NCI-H1417 (cell line): ENCODE data around the gene TMEM169.
"Not testable (repeated sequence)": the region's sequence is repeated elsewhere in the genome, so short reads cannot be mapped to it uniquely, and the experiment has no call there.

Experiments used
- DNase-seq, 3 experiments: peaks; one replicate each; lab custom pipeline; 2025; lab: John Stamatoyannopoulos, UW

Gene TMEM169

GRCh38 chr2:216071111-216071851 lies 10.4 kb upstream of the TMEM169 start:
- DNase-seq: no peak

GRCh38 chr2:216072473-216072872 lies 9.2 kb upstream of the TMEM169 start:
- DNase-seq: no peak

- DNase-seq: no peak
Observed at GRCh38 chr2:216073773-216074172, 7.9 kb upstream of the TMEM169 start.

- no peak for DNase-seq
Observed at GRCh38 chr2:216074380-216074779, 7.3 kb upstream of the TMEM169 start.

GRCh38 chr2:216074794-216075193 lies 6.9 kb upstream of the TMEM169 start:
- no peak for DNase-seq

- no peak for DNase-seq
Observed at GRCh38 chr2:216075510-216076485, 5.9 kb upstream of the TMEM169 start.

GRCh38 chr2:216078776-216079175 lies 2.9 kb upstream of the TMEM169 start:
- DNase-seq: no peak

GRCh38 chr2:216080048-216080447 lies 1.7 kb upstream of the TMEM169 start:
- not testable (repeated sequence) for DNase-seq

- no peak for DNase-seq
Observed at GRCh38 chr2:216081012-216081411, 707 bp upstream of the TMEM169 start.

- peak in 2 of 3 experiments; percentile 75 to 87 for DNase-seq
Observed at GRCh38 chr2:216082117-216082711, 495 bp downstream of the TMEM169 start.

- DNase-seq: peak in 2 of 3 experiments; percentile 35 to 65
Observed at GRCh38 chr2:216082805-216083204, 1.1 kb downstream of the TMEM169 start.

GRCh38 chr2:216083464-216084281 lies 2.0 kb downstream of the TMEM169 start:
- DNase-seq: peak; percentile 2 to 63 (median 48)

- DNase-seq: no peak
Observed at GRCh38 chr2:216084547-216084946, 2.8 kb downstream of the TMEM169 start.

GRCh38 chr2:216086207-216086893 lies 4.6 kb downstream of the TMEM169 start:
- no peak for DNase-seq

GRCh38 chr2:216090369-216090786 lies 8.7 kb downstream of the TMEM169 start:
- no peak for DNase-seq

- DNase-seq: no peak
Observed at GRCh38 chr2:216092646-216093045, 10.9 kb downstream of the TMEM169 start.

GRCh38 chr2:216094701-216095100 lies 13.0 kb downstream of the TMEM169 start:
- no peak for DNase-seq

- DNase-seq: no peak
Observed at GRCh38 chr2:216098421-216099334, 17.0 kb downstream of the TMEM169 start.

GRCh38 chr2:216101109-216101508 lies 19.4 kb downstream of the TMEM169 start:
- DNase-seq: no peak

- no peak for DNase-seq
Observed at GRCh38 chr2:216103213-216103612, 21.5 kb downstream of the TMEM169 start.
